WTC11 (cell line): ENCODE results near the gene ASB1. TPM values are rescaled to one million over a fixed set of nuclear protein-coding genes. Genes with fewer than 3 reads are reported as not detected.
A peak's percentile ranks its signal among the peaks of the same experiment; 100 is the strongest.

Source experiments
- ATAC-seq: fragments of 200-7000 bp; cut with Tn5 transposase; 2 replicates; pipeline ENCODE4 v1.10.0; 2021; ENCODE audit warnings: mild to moderate bottlenecking, moderate library complexity
- CTCF ChIA-PET: fragments of 300-600 bp; sonication (Branson Sonifier 250); formaldehyde crosslinking; loops from one replicate; lab custom pipeline; 2021; ENCODE audit warnings: antibody characterized with exemption; lab: Charles Lee
- POLR2A ChIA-PET: fragments of 350-600 bp; sonication (Branson Sonifier 250); formaldehyde crosslinking; loops from one replicate; lab custom pipeline; 2021; ENCODE audit warnings: antibody characterized with exemption; lab: Charles Lee
- DNase-seq: peaks from one replicate; pipeline ENCODE4 v3.0.0; 2021; ENCODE audit warnings: low spot score
- H3K27ac Mint-ChIP-seq: 2 replicates; pipeline ENCODE4 v1.8.0; 2021; ENCODE audit warnings: mixed read lengths
- H3K27me3 Mint-ChIP-seq: 2 replicates; pipeline ENCODE4 v1.8.0; 2021; ENCODE audit warnings: low read depth, mild to moderate bottlenecking, moderate library complexity, mixed read lengths
- H3K36me3 Mint-ChIP-seq: 2 replicates; pipeline ENCODE4 v1.8.0; 2021; ENCODE audit warnings: mixed read lengths
- H3K4me1 Mint-ChIP-seq: 2 replicates; pipeline ENCODE4 v1.8.0; 2022; ENCODE audit warnings: mixed read lengths
- H3K4me3 Mint-ChIP-seq: 2 replicates; pipeline ENCODE4 v1.8.0; 2021; ENCODE audit warnings: mild to moderate bottlenecking, moderate library complexity, mixed read lengths
- H3K9me3 Mint-ChIP-seq: 2 replicates; pipeline ENCODE4 v1.8.0; 2021; ENCODE audit warnings: mixed read lengths
- ATF1 ChIP-seq: sonication (generic); formaldehyde crosslinking; IDR thresholded peaks from 2 replicates; pipeline ENCODE4 v1.8.1; 2023; ENCODE audit warnings: mild to moderate bottlenecking, moderate library complexity, missing genetic modification reagents
- ATF3 ChIP-seq: sonication (generic); formaldehyde crosslinking; conservative IDR thresholded peaks from 2 replicates; pipeline ENCODE4 v1.8.1; 2022; ENCODE audit warnings: mild to moderate bottlenecking, missing genetic modification reagents
- CBFB ChIP-seq: sonication (generic); formaldehyde crosslinking; IDR thresholded peaks from 2 replicates; pipeline ENCODE4 v1.8.1; 2022; ENCODE audit warnings: mild to moderate bottlenecking, low read depth, missing genetic modification reagents
- E2F4 ChIP-seq: sonication (generic); formaldehyde crosslinking; IDR thresholded peaks from 2 replicates; pipeline ENCODE4 v1.8.1; 2022; ENCODE audit warnings: low read depth, mild to moderate bottlenecking, moderate library complexity, missing genetic modification reagents, borderline replicate concordance
- ETV6 ChIP-seq: sonication (generic); formaldehyde crosslinking; IDR thresholded peaks from 2 replicates; pipeline ENCODE4 v1.8.1; 2022; ENCODE audit warnings: mild to moderate bottlenecking, missing genetic modification reagents
- FOXK1 ChIP-seq: sonication (generic); formaldehyde crosslinking; IDR thresholded peaks from 2 replicates; pipeline ENCODE4 v1.8.0; 2022; ENCODE audit warnings: mild to moderate bottlenecking, moderate library complexity, missing genetic modification reagents
- GRHL2 ChIP-seq: fragments of 250-450 bp; sonication (Bioruptor Pico); IDR thresholded peaks from 2 replicates; pipeline ENCODE4 v1.8.0; 2022; ENCODE audit warnings: mild to moderate bottlenecking, moderate library complexity; ENCODE audit not compliant: insufficient replicate concordance, severe bottlenecking
- HMGA2 ChIP-seq: fragments of 250-450 bp; sonication (Bioruptor Pico); IDR thresholded peaks from 2 replicates; pipeline ENCODE4 v1.4.0; 2021; ENCODE audit warnings: mild to moderate bottlenecking, moderate library complexity
- JUN ChIP-seq: sonication (generic); formaldehyde crosslinking; IDR thresholded peaks from 2 replicates; pipeline ENCODE4 v1.8.0; 2023; ENCODE audit warnings: mild to moderate bottlenecking, missing genetic modification reagents
- NFATC4 ChIP-seq: fragments of 250-450 bp; sonication (Bioruptor Pico); IDR thresholded peaks from 2 replicates; pipeline ENCODE4 v1.9.0; 2021; ENCODE audit warnings: mild to moderate bottlenecking
- NR1H2 ChIP-seq: sonication (generic); formaldehyde crosslinking; IDR thresholded peaks from 2 replicates; pipeline ENCODE4 v1.9.0; 2021; ENCODE audit warnings: mild to moderate bottlenecking, moderate library complexity, missing genetic modification reagents
- PREB ChIP-seq: sonication (generic); formaldehyde crosslinking; IDR thresholded peaks from 2 replicates; pipeline ENCODE4 v1.8.1; 2022; ENCODE audit warnings: mild to moderate bottlenecking, missing genetic modification reagents, moderate library complexity, borderline replicate concordance
- RELA ChIP-seq: sonication (generic); formaldehyde crosslinking; IDR thresholded peaks from 2 replicates; pipeline ENCODE4 v1.8.1; 2022; ENCODE audit warnings: missing genetic modification reagents, mild to moderate bottlenecking, borderline replicate concordance
- SOX15 ChIP-seq: fragments of 250-450 bp; sonication (Bioruptor Pico); IDR thresholded peaks from 2 replicates; pipeline ENCODE4 v1.9.0; 2021; ENCODE audit warnings: mild to moderate bottlenecking
- STAT6 ChIP-seq: sonication (generic); formaldehyde crosslinking; conservative IDR thresholded peaks from 2 replicates; pipeline ENCODE4 v1.8.1; 2023; ENCODE audit warnings: mild to moderate bottlenecking, low read depth, missing genetic modification reagents, moderate library complexity
- TCF7 ChIP-seq: sonication (generic); formaldehyde crosslinking; IDR thresholded peaks from 2 replicates; pipeline ENCODE4 v1.8.0; 2022; ENCODE audit warnings: mild to moderate bottlenecking, low read depth, missing genetic modification reagents, moderate library complexity
- TEAD4 ChIP-seq: sonication (generic); formaldehyde crosslinking; IDR thresholded peaks from 2 replicates; pipeline ENCODE4 v1.8.0; 2022; ENCODE audit warnings: mild to moderate bottlenecking, missing genetic modification reagents
- TP53 ChIP-seq: sonication (generic); formaldehyde crosslinking; IDR thresholded peaks from 2 replicates; pipeline ENCODE4 v1.8.1; 2023; ENCODE audit warnings: mild to moderate bottlenecking, missing genetic modification reagents
- ZBTB21 ChIP-seq: sonication (generic); formaldehyde crosslinking; IDR thresholded peaks from 2 replicates; pipeline ENCODE4 v1.8.1; 2023; ENCODE audit warnings: mild to moderate bottlenecking, missing genetic modification reagents, borderline replicate concordance
- ZNF138 ChIP-seq: sonication (generic); formaldehyde crosslinking; conservative IDR thresholded peaks from 2 replicates; pipeline ENCODE4 v1.8.1; 2022; ENCODE audit warnings: mild to moderate bottlenecking, moderate library complexity, missing genetic modification reagents
- ZNF317 ChIP-seq: sonication (generic); formaldehyde crosslinking; IDR thresholded peaks from 2 replicates; pipeline ENCODE4 v1.8.1; 2023; ENCODE audit warnings: low read depth, mild to moderate bottlenecking, moderate library complexity, missing genetic modification reagents, borderline replicate concordance
- ZNF425 ChIP-seq: fragments of 250-450 bp; sonication (Bioruptor Pico); conservative IDR thresholded peaks from 2 replicates; pipeline ENCODE4 v1.9.0; 2021; ENCODE audit warnings: mild to moderate bottlenecking
- ZNF512 ChIP-seq: sonication (generic); formaldehyde crosslinking; IDR thresholded peaks from 2 replicates; pipeline ENCODE4 v1.8.1; 2022; ENCODE audit warnings: missing genetic modification reagents, borderline replicate concordance
- ZNF671 ChIP-seq: fragments of 250-450 bp; sonication (Bioruptor Pico); IDR thresholded peaks from 2 replicates; pipeline ENCODE4 v1.8.0; 2021; ENCODE audit warnings: mild to moderate bottlenecking
- total RNA-seq: library from RNA; stranded (reverse); gene quantifications from 3 replicates; pipeline ENCODE4 v1.2.3, GENCODE V29; 2021

Gene ASB1
- total RNA-seq, 1 experiment from 2014 or later = 43.9 TPM

GRCh38 chr2:238440331-238440730, 13.6 kb downstream of the ASB1 start:
- ATAC-seq = no peak
- CTCF ChIA-PET = no interaction called here
- TF ChIP-seq TCF7 (no peak), ATF1 (CRISPR knock-in tag) (no peak), FOXK1 (CRISPR knock-in tag) (no peak), E2F4 (CRISPR knock-in tag) (no peak), JUN (no peak), ZNF671 (CRISPR knock-in tag) (no peak), ETV6 (CRISPR knock-in tag) (no peak), PREB (no peak), ZNF138 (CRISPR knock-in tag) (no peak), HMGA2 (CRISPR knock-in tag) (no peak), SOX15 (CRISPR knock-in tag) (no peak), STAT6 (CRISPR knock-in tag) (no peak), TP53 (no peak)
- TF ChIP-seq, all 79 proteins: peak for 0
- DNase-seq = no peak
- Mint-ChIP-seq H3K27me3 (no peaks in the 10 kb centered on the region), H3K9me3 (no peaks in the 10 kb centered on the region), H3K4me3 (no peak overlapping the region), H3K4me1 (peaks cover 19% of the 10 kb centered on the region), H3K36me3 (peaks cover 35% of the 10 kb centered on the region), H3K27ac (peak overlapping the region; percentile 3; the same call in 1 of the 2 replicates)
- POLR2A ChIA-PET = no interaction called here

GRCh38 chr2:238440767-238441166, 14.0 kb downstream of the ASB1 start:
- Mint-ChIP-seq H3K27me3 (no peaks in the 10 kb centered on the region), H3K4me1 (peaks cover 19% of the 10 kb centered on the region), H3K27ac (0 out of 2 replicates have a peak overlapping the region, but pooled peaks have one; percentile 3), H3K4me3 (no peak overlapping the region), H3K9me3 (no peaks in the 10 kb centered on the region), H3K36me3 (peaks cover 36% of the 10 kb centered on the region)
- ATAC-seq = no peak
- no peak for DNase-seq
- POLR2A ChIA-PET = no interaction called here
- CTCF ChIA-PET = interaction anchor here (0.6 kb wide), 1 partner anchor 79 kb away, joined by 3 read pairs; no protein-coding TSS in a partner anchor
- no peak for TF ChIP-seq TEAD4
- TF ChIP-seq ZNF512 (CRISPR knock-in tag) = no peak
- no peak for TF ChIP-seq NFATC4
- TF ChIP-seq GRHL2 (CRISPR knock-in tag) = no peak
- TF ChIP-seq NR1H2 (CRISPR knock-in tag) = no peak
- no peak for TF ChIP-seq ZNF425 (CRISPR knock-in tag)
- TF ChIP-seq CBFB (CRISPR knock-in tag) = no peak
- no peak for TF ChIP-seq ZNF317
- no peak for TF ChIP-seq RELA (CRISPR knock-in tag)
- no peak for TF ChIP-seq ZBTB21
- TF ChIP-seq ATF3 = no peak
